Astrocyte (in vitro differentiated cells and primary cell): ENCODE data around the gene ZNF770. TPM values are rescaled to one million over a fixed set of nuclear protein-coding genes. Genes with fewer than 3 reads are reported as not detected.

Source experiments
- DNase-seq: peaks from one replicate; pipeline ENCODE4 v3.0.0-alpha.2; 2010; ENCODE audit warnings: low read depth
- FAIRE-seq: peaks from 2 replicates; lab custom pipeline; 2011; peaks lifted over from hg19 to GRCh38; lab: Jason Lieb, UNC
- H2AFZ ChIP-seq: 2 replicates; pipeline ENCODE4 v1.6.0; 2012; ENCODE audit warnings: low read depth, low read length, inconsistent platforms
- H3K27ac ChIP-seq: 2 replicates; pipeline ENCODE4 v1.5.1; 2011; ENCODE audit warnings: low read depth, low read length, inconsistent platforms
- H3K27me3 ChIP-seq: 2 replicates; pipeline ENCODE4 v1.6.0; 2011; ENCODE audit warnings: low read length, inconsistent platforms; ENCODE audit not compliant: insufficient read depth
- H3K36me3 ChIP-seq: 2 replicates; pipeline ENCODE4 v1.5.1; 2011; ENCODE audit warnings: low read length, inconsistent platforms; ENCODE audit not compliant: insufficient read depth
- H3K4me1 ChIP-seq: 2 replicates; pipeline ENCODE4 v1.5.1; 2011; ENCODE audit warnings: low read length, inconsistent platforms; ENCODE audit not compliant: insufficient read depth
- H3K4me2 ChIP-seq: 2 replicates; pipeline ENCODE4 v1.6.0; 2012; ENCODE audit warnings: low read length, inconsistent platforms
- H3K4me3 ChIP-seq: 2 replicates; pipeline ENCODE4 v1.5.1; 2011; ENCODE audit warnings: low read depth, mild to moderate bottlenecking, low read length, inconsistent platforms; ENCODE audit not compliant: insufficient read depth
- H3K79me2 ChIP-seq: 2 replicates; pipeline ENCODE4 v1.6.0; 2012; ENCODE audit warnings: mild to moderate bottlenecking, low read length, inconsistent platforms; ENCODE audit not compliant: insufficient read depth
- H3K9ac ChIP-seq: 2 replicates; pipeline ENCODE4 v1.6.0; 2012; ENCODE audit warnings: mild to moderate bottlenecking, low read length, inconsistent platforms
- H3K9me3 ChIP-seq: 2 replicates; pipeline ENCODE4 v1.5.1; 2012; ENCODE audit warnings: low read depth, mild to moderate bottlenecking, low read length, inconsistent platforms; ENCODE audit not compliant: insufficient read depth
- H4K20me1 ChIP-seq: 2 replicates; pipeline ENCODE4 v1.6.0; 2012; ENCODE audit warnings: low read length, inconsistent platforms; ENCODE audit not compliant: insufficient read depth
- H3K27ac Mint-ChIP-seq: one replicate; pipeline ENCODE4 v1.8.0; 2021; ENCODE audit warnings: mild to moderate bottlenecking, mixed read lengths; ENCODE audit not compliant: unreplicated experiment
- H3K27me3 Mint-ChIP-seq: one replicate; pipeline ENCODE4 v1.8.0; 2021; ENCODE audit warnings: low read depth, mixed read lengths; ENCODE audit not compliant: unreplicated experiment
- H3K36me3 Mint-ChIP-seq: one replicate; pipeline ENCODE4 v1.8.0; 2021; ENCODE audit warnings: low read depth, mixed read lengths; ENCODE audit not compliant: unreplicated experiment
- H3K4me1 Mint-ChIP-seq: one replicate; pipeline ENCODE4 v1.8.0; 2021; ENCODE audit warnings: low read depth, mixed read lengths; ENCODE audit not compliant: unreplicated experiment
- H3K4me3 Mint-ChIP-seq: one replicate; pipeline ENCODE4 v1.8.0; 2021; ENCODE audit warnings: mild to moderate bottlenecking, moderate library complexity, mixed read lengths; ENCODE audit not compliant: unreplicated experiment
- H3K9me3 Mint-ChIP-seq: one replicate; pipeline ENCODE4 v1.8.0; 2021; ENCODE audit warnings: mild to moderate bottlenecking, mixed read lengths; ENCODE audit not compliant: unreplicated experiment
- EZH2 ChIP-seq: IDR thresholded peaks from 2 replicates; pipeline ENCODE4 v1.6.1; 2012; ENCODE audit warnings: mild to moderate bottlenecking, low read length, inconsistent platforms; ENCODE audit not compliant: insufficient read depth
- total RNA-seq: library from RNA; stranded (reverse); gene quantifications from 2 replicates; pipeline ENCODE4 v1.2.1, GENCODE V29; 2021
- TF ChIP-seq, protein P1 (sequence below): IDR thresholded peaks from 2 replicates; pipeline ENCODE4 v1.5.1; 2011; ENCODE audit warnings: low read depth, mild to moderate bottlenecking, inconsistent platforms, low read length, moderate library complexity; ENCODE audit not compliant: insufficient read depth

Gene ZNF770
- total RNA-seq, 1 donor from 2014 or later = 43.3 TPM

DNA sequence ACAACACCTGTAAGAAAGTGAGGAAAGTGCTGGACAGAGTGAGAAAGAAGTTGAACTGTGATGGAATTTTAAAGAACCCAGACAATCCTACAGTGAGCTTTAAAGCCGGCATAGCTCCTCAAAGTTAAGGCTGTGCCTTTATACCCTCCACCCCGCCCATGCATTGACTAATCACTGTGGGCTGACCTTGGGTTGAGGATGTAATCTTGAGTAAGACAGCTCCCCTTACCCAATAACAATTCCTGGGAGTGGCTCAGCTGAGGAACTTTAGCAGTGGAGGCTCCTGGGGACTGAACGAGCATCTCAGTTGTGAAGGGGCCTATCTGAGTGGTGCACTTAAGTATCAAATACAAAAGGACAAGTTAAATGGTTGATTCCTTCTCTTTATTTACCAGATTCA is 35.7 kb upstream of the ZNF770 start:
- Histone ChIP-seq H3K9ac (no peak overlapping the region), H4K20me1 (no peaks in the 10 kb centered on the region), H3K79me2 (no peaks in the 10 kb centered on the region), H3K4me1 (no peaks in the 10 kb centered on the region), H3K4me2 (no peak overlapping the region), H2AFZ (no peak overlapping the region), H3K4me3 (no peak overlapping the region), H3K27me3 (no peaks in the 10 kb centered on the region), H3K36me3 (no peaks in the 10 kb centered on the region), H3K9me3 (no peaks in the 10 kb centered on the region), H3K27ac (no peak overlapping the region)
- Mint-ChIP-seq H3K9me3 (no peaks in the 10 kb centered on the region), H3K27me3 (no peaks in the 10 kb centered on the region), H3K4me3 (no peak overlapping the region), H3K36me3 (no peaks in the 10 kb centered on the region), H3K27ac (no peak overlapping the region), H3K4me1 (no peaks in the 10 kb centered on the region)
- FAIRE-seq = no peak
- no peak for DNase-seq
- TF ChIP-seq, protein P1, sequence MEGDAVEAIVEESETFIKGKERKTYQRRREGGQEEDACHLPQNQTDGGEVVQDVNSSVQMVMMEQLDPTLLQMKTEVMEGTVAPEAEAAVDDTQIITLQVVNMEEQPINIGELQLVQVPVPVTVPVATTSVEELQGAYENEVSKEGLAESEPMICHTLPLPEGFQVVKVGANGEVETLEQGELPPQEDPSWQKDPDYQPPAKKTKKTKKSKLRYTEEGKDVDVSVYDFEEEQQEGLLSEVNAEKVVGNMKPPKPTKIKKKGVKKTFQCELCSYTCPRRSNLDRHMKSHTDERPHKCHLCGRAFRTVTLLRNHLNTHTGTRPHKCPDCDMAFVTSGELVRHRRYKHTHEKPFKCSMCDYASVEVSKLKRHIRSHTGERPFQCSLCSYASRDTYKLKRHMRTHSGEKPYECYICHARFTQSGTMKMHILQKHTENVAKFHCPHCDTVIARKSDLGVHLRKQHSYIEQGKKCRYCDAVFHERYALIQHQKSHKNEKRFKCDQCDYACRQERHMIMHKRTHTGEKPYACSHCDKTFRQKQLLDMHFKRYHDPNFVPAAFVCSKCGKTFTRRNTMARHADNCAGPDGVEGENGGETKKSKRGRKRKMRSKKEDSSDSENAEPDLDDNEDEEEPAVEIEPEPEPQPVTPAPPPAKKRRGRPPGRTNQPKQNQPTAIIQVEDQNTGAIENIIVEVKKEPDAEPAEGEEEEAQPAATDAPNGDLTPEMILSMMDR = no peak

DNA sequence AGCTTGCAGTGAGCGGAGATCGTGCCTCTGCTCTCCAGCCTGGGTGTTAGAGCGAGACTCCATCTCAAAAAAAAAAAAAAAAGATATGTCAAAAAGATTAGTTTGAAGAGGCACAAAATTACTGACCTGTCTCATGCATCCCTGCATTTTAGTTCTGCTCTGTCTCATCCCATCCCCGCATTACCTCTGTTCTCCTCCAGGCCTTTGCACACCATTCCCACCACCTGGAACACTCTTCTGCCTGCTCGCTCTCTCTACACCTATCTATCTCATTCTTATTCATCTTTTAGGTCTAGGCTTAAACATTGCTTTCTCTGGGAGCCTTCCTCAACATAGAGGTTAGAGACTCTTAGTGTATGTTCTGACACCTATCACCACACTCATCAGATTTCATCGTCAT is 32.9 kb upstream of the ZNF770 start:
- H3K27ac ChIP-seq = no peak overlapping the region
- no peaks in the 10 kb centered on the region for H3K36me3 ChIP-seq
- no peak overlapping the region for H2AFZ ChIP-seq
- H3K27me3 ChIP-seq = no peaks in the 10 kb centered on the region
- DNase-seq (no peak), FAIRE-seq (no peak)
- no peak overlapping the region for H3K4me2 ChIP-seq
- no peaks in the 10 kb centered on the region for H3K9me3 ChIP-seq
- no peaks in the 10 kb centered on the region for H3K79me2 ChIP-seq
- H4K20me1 ChIP-seq = no peaks in the 10 kb centered on the region
- Mint-ChIP-seq H3K36me3 (no peaks in the 10 kb centered on the region), H3K4me1 (no peaks in the 10 kb centered on the region), H3K27ac (no peak overlapping the region), H3K4me3 (no peak overlapping the region), H3K27me3 (peaks cover 4% of the 10 kb centered on the region), H3K9me3 (no peaks in the 10 kb centered on the region)
- no peaks in the 10 kb centered on the region for H3K4me1 ChIP-seq
- no peak overlapping the region for H3K4me3 ChIP-seq
- no peak overlapping the region for H3K9ac ChIP-seq
- TF ChIP-seq EZH2 = no peak
- TF ChIP-seq, protein P1 = no peak

DNA sequence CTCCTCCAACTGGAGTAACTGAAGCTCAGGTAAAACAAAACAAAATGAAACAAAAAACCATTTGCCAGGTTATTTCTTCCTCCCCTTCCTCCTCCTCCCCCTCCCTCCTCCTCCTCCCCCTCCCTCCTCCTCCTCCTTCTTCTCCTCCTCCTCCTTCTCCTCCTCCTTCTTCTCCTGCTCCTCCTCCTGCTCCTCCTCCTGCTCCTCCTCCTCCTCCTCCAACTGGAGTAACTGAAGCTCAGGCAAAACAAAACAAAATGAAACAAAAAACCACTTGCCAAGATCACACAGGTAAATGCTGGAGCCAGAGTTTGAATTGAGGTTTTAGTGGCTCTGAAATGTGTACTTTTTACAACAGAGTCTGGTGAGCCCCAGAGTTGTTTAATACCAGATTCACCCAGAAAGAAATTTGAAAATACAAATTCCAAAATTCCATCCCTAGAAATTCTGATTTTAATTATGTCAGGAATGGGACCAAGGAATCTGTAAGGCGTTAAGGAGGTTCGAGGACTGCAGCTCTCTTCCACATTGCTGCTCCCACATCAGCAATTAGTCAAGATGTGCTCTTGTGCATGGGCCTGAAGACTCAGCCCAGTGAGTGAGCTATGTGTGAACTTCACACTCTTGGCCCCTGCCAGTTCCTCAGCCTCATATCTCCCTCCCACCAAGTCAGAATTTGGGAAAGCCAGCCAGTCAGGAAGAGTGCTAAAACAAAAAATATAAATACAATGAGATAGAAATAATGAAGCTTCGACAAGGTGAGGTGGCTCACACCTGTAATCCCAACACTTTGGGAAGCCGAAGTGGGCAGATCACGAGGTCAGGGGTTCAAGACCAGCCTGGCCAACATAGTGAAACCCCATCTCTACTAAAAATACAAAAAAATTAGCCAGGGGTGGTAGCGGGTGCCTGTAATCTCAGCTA is 31.6 kb upstream of the ZNF770 start:
- Mint-ChIP-seq H3K36me3 (no peaks in the 10 kb centered on the region), H3K4me3 (no peak overlapping the region), H3K27ac (no peak overlapping the region), H3K27me3 (peaks cover 6% of the 10 kb centered on the region), H3K4me1 (no peaks in the 10 kb centered on the region), H3K9me3 (no peaks in the 10 kb centered on the region)
- Histone ChIP-seq H4K20me1 (no peaks in the 10 kb centered on the region), H3K27ac (no peak overlapping the region), H2AFZ (no peak overlapping the region), H3K4me1 (no peaks in the 10 kb centered on the region), H3K9me3 (no peaks in the 10 kb centered on the region), H3K27me3 (no peaks in the 10 kb centered on the region), H3K36me3 (no peaks in the 10 kb centered on the region), H3K4me3 (no peak overlapping the region), H3K79me2 (no peaks in the 10 kb centered on the region), H3K9ac (no peak overlapping the region), H3K4me2 (peak overlapping the region; percentile 14)
- DNase-seq (peak; percentile 11), FAIRE-seq (no peak)
- TF ChIP-seq, protein P1 = no peak
- no peak for TF ChIP-seq EZH2
